Lower lobe of right lung (tissue), 2 donors: ENCODE results near the gene TMEM178B. TPM values are rescaled to one million over a fixed set of nuclear protein-coding genes. Genes with fewer than 3 reads are reported as not detected.

Source experiments
- ATAC-seq, 2 donors: fragments of 200-7000 bp; cut with Tn5 transposase; one replicate each; pipeline ENCODE4 v1.9.1; 2020 to 2022; ENCODE audit warnings: mild to moderate bottlenecking in 2 of 2, moderate library complexity in 2 of 2
- DNase-seq: peaks from one replicate; pipeline ENCODE4 v3.0.0-alpha.2; 2020
- H3K27ac ChIP-seq: fragments of 200-600 bp; one replicate; pipeline ENCODE4 v1.8.0; 2022
- H3K27me3 ChIP-seq: fragments of 200-600 bp; one replicate; pipeline ENCODE4 v1.8.0; 2022; ENCODE audit warnings: low read depth
- H3K36me3 ChIP-seq: fragments of 200-600 bp; one replicate; pipeline ENCODE4 v1.8.0; 2022; ENCODE audit warnings: mild to moderate bottlenecking
- H3K4me1 ChIP-seq: fragments of 200-600 bp; one replicate; pipeline ENCODE4 v1.8.0; 2022
- H3K4me3 ChIP-seq: fragments of 200-600 bp; one replicate; pipeline ENCODE4 v1.8.0; 2022; ENCODE audit warnings: mild to moderate bottlenecking
- H3K9me3 ChIP-seq: fragments of 200-600 bp; one replicate; pipeline ENCODE4 v1.8.0; 2022
- intact Hi-C: fragments of 100-400 bp; cut with DNase I; formaldehyde crosslinking; loops from one replicate; pipeline ENCODE4 v1.11.0; 2022
- total RNA-seq: library from RNA; stranded (reverse); fragmentation: NEBNext Ultra II Directional; extraction: Animal tissue kit (Norgen Biotek cat#: 25700); gene quantifications from one replicate; pipeline ENCODE4 v1.2.1, GENCODE V29; 2021
- TF ChIP-seq, protein P1 (sequence below): fragments of 200-600 bp; IDR thresholded peaks from one replicate; pipeline ENCODE4 v1.8.0; 2022; ENCODE audit warnings: antibody characterized with exemption, mild to moderate bottlenecking
- donor health status: DM: no; HTN: yes; CAD: no; lungs with severe emphysema.

The TMEM178B gene
- total RNA-seq, 1 donor from 2014 or later: 0.18 TPM

DNA sequence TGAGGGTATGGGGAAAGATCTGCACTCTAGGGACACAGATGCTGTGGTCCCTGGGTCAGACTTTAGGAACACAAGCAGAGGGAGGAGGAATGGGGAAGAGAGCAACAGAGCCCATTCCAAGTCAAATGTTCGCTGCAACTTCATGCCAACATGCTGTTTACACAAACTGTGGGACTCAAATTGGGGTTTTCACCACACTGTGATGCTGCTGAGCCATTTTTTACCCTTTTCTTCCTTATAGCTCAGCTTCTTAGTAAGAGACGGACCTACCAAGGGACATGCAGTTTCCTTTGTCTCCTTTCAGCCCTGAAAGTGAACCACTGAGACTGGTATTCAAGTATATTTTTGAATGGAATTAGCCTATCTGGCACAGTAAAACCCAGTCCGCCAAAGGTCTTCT lies 413.1 kb downstream of the TMEM178B start:
- ATAC-seq: no peak
- Histone ChIP-seq H3K27me3 (no peaks in the 10 kb centered on the region), H3K9me3 (no peaks in the 10 kb centered on the region), H3K27ac (no peak overlapping the region), H3K4me3 (no peak overlapping the region), H3K36me3 (no peaks in the 10 kb centered on the region), H3K4me1 (no peaks in the 10 kb centered on the region)
- TF ChIP-seq, protein P1, sequence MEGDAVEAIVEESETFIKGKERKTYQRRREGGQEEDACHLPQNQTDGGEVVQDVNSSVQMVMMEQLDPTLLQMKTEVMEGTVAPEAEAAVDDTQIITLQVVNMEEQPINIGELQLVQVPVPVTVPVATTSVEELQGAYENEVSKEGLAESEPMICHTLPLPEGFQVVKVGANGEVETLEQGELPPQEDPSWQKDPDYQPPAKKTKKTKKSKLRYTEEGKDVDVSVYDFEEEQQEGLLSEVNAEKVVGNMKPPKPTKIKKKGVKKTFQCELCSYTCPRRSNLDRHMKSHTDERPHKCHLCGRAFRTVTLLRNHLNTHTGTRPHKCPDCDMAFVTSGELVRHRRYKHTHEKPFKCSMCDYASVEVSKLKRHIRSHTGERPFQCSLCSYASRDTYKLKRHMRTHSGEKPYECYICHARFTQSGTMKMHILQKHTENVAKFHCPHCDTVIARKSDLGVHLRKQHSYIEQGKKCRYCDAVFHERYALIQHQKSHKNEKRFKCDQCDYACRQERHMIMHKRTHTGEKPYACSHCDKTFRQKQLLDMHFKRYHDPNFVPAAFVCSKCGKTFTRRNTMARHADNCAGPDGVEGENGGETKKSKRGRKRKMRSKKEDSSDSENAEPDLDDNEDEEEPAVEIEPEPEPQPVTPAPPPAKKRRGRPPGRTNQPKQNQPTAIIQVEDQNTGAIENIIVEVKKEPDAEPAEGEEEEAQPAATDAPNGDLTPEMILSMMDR: no peak
- intact Hi-C loops: no loop called here
- DNase-seq: no peak

DNA sequence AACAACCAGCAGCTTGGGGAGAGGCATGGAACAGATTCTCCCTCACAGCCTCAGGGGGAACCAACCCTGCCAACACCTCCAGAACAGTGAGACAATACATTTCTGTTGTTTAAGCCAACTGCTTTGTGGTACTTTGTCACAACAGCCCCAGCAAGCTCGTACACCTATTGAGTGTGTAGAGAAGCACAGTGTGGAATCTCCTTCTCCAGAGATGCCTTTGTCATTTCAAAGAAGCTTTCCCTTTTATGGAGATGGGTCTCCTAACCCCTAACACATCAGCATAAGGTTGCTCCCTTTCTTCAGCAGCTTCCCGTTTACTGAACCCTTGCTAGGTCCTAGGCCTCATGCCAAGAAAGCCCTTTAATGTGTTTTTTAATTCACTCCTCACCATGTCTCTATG lies 416.6 kb downstream of the TMEM178B start:
- H3K9me3 ChIP-seq: no peaks in the 10 kb centered on the region
- H3K4me1 ChIP-seq: no peaks in the 10 kb centered on the region
- H3K27ac ChIP-seq: no peak overlapping the region
- ATAC-seq (no peak), DNase-seq (no peak)
- intact Hi-C loops: no loop called here
- no peaks in the 10 kb centered on the region for H3K27me3 ChIP-seq
- H3K36me3 ChIP-seq: no peaks in the 10 kb centered on the region
- no peak overlapping the region for H3K4me3 ChIP-seq
- TF ChIP-seq, protein P1: no peak

DNA sequence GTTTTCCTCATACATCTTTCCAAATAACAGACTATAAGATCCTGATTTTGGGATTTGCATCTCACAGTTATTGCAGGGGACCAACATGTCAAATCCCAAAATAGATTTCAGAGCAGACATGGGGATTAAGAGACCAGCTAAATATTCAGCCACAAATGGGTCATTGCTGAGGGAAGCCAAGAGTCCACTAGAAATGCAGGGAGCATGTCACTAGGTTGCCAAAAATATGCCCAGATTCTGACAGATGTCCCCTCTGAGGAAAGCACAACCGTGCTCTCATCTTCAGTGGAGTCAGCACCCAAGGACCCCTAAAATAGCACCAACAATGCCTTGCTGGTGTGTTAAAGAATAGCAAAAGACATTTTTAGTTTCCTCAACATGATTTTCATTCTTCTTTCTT lies 421.2 kb downstream of the TMEM178B start:
- ATAC-seq (no peak), DNase-seq (no peak)
- H3K9me3 ChIP-seq: no peaks in the 10 kb centered on the region
- intact Hi-C loops: no loop called here
- no peaks in the 10 kb centered on the region for H3K4me1 ChIP-seq
- no peaks in the 10 kb centered on the region for H3K36me3 ChIP-seq
- H3K27ac ChIP-seq: no peak overlapping the region
- no peak overlapping the region for H3K4me3 ChIP-seq
- TF ChIP-seq, protein P1: no peak
- H3K27me3 ChIP-seq: no peaks in the 10 kb centered on the region

DNA sequence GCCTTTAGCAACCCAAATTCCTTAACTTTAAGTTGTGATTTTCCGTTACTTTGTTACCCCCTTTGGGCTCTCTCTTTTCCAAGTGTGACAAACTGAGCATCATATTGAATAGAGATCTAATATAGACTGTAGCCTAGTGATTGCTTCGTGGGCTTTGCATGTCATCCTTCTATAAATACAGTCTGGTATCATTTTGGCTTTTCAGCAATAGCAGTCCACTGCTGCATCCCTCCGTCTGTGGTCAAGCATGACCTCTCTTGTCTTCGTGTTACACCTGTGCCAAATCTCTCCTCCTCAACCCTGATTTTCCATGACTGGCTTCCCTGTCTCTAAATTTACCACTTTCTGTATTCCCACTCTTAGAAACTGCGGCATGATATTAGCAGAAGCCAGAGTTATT lies 423.5 kb downstream of the TMEM178B start:
- DNase-seq (no peak), ATAC-seq (no peak)
- H3K27ac ChIP-seq: no peak overlapping the region
- no peaks in the 10 kb centered on the region for H3K36me3 ChIP-seq
- H3K4me1 ChIP-seq: no peaks in the 10 kb centered on the region
- TF ChIP-seq, protein P1: no peak
- intact Hi-C loops: no loop called here
- no peaks in the 10 kb centered on the region for H3K27me3 ChIP-seq
- H3K4me3 ChIP-seq: no peak overlapping the region
- no peaks in the 10 kb centered on the region for H3K9me3 ChIP-seq

DNA sequence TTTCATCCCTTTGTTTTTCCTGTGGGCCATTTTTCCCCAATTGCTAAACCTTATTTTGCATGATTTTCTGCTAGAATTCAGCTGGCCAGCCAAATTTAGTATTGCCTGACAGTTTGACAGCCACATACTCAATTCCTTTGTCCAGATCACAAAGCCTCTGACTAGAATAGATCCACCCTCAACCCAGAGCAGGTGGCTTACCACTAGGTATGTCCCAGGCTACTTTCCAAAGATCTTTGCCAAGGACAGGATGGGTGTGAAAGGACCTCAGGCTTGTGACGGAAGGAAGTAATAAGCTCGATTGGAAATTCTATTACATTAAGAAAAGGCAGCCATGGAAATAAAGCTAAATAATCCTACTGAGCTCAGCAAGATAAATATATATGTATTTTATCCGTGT lies 426.7 kb downstream of the TMEM178B start:
- H3K9me3 ChIP-seq: no peaks in the 10 kb centered on the region
- no peaks in the 10 kb centered on the region for H3K36me3 ChIP-seq
- intact Hi-C loops: no loop called here
- DNase-seq (no peak), ATAC-seq (no peak)
- H3K27ac ChIP-seq: no peak overlapping the region
- no peak overlapping the region for H3K4me3 ChIP-seq
- no peaks in the 10 kb centered on the region for H3K4me1 ChIP-seq
- TF ChIP-seq, protein P1: no peak
- H3K27me3 ChIP-seq: no peaks in the 10 kb centered on the region

DNA sequence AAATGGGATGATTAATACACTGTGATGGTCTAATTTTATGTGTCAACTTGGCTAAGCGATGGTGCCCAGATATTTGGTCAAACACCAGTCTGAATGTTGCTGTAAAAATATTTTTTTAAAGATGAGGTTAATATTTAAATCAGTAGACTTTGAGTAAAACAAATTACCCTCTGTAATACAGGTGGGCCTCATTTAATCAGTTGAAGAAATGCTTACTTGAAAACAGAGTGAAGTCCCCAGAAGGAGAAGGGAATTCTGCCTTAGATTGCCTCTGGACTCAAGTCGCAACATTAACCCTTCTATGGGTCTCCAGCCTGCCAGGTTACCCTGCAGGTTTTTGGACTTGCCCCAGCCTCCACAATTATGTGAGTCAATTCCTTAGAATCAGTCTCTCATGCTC lies 427.6 kb downstream of the TMEM178B start:
- Histone ChIP-seq H3K9me3 (no peaks in the 10 kb centered on the region), H3K36me3 (no peaks in the 10 kb centered on the region), H3K27ac (no peak overlapping the region), H3K4me3 (no peak overlapping the region), H3K27me3 (no peaks in the 10 kb centered on the region), H3K4me1 (no peaks in the 10 kb centered on the region)
- no peak for ATAC-seq
- intact Hi-C loops: no loop called here
- no peak for DNase-seq
- TF ChIP-seq, protein P1: no peak
